Dedifferentiated amniotic fluid mesenchymal stem cell (primary cell): Measurements from ENCODE around the gene GINS1.

Experiments
- DNase-seq: peaks from one replicate; pipeline ENCODE4 v3.0.0-alpha.2; 2016; ENCODE audit errors: extremely low spot score

GINS1 gene

DNA sequence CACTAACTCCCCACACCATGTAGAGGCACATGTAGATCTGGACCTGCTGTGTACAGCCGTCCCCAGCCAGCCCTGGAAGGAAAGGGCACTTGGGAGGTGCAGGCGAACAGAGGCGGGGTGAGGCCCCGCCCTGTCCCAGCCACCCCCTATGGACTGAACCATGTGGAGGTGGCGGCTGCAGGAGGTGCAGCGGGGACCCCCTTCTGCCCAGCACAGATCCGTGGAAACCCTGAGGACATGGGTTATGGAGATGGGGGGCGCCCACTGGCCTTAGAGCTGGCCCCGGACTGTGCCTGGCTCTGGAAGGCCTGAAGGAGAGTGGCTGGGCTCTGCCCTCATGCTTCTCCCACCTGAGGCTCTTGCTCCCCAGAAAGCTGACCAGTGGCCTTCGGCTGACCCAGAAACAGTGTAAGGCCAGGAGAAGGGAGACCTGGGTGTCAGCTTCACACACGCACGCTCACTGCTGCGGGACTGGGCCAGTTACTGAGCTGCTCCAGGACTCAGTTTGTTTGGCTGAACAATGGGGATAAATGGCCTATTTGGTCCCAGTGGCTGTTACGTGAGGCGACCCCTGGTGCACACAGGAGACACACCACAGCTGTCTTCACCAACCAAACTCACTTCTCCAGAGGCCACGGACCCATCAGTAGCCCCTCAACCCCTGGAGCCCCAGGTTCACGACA lies 87.2 kb downstream of the GINS1 start:
- no peak for DNase-seq

DNA sequence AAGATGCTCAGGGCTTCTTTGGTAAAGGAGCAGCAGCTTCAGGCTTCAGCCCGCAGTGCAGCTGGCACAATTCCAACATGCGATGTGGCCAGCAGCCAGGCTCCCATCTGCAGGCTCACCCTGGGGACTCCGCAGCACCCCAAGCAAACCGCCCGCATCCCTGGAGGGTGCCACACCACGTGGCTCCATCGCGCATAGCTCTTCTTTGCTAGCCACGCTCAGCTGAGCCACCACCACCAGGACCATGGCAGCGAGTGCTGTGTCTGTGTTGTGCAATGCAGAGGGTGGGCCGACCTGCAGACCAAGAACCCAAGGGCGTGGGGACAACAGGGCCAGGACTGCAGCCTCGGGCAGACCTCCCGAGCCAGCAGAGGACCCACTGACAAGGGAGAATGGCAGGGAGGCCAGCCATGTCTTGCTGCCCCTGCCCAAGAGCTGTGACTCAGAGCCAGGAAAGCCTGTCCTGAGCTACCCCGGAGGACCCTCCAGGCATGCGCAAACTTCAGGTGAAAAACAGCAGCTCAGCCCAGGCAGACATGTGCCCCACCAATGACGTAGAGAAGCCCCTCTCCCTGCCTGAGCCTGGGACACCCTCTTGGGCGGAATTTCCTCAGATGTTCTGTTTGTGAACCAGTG lies 87.8 kb downstream of the GINS1 start:
- DNase-seq: no peak

DNA sequence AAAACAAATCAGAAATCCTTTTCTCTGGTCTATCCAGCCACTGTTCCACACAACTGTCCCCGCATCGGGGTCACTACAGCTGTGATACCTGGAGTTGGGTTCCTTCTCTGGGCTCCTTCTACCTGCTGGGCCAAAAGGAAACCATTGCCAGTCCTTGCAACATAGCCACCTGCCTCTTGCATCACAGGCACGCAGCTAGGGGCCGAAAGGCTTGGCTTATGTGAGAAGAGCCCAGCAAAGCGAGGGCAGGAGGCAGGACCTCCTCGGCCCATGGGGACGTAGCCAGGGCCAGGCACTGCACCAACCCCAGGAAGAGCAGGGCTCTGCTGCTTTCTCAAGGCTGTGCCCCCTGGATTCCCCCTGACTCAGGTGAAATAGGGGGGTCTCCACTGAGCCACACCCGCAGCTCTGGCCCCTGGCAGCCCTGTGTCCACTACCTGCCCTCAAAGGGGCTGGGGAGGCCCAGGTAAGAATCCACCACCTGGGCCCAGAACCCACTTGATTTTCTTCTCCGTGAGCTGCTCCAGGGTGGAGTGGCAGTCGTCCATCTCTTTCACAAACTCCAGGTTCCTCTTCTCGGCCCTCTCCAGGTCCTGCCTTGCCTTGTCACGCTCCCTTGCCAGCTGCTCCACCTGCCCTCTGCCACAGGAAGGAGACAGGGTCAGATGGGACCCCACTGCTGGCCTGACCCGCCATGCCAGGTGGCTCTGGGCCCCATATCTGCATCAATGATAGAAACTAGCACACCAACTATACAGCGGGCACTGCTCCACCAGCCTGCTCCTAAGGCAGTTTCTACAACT lies 88.9 kb downstream of the GINS1 start:
- no peak for DNase-seq

DNA sequence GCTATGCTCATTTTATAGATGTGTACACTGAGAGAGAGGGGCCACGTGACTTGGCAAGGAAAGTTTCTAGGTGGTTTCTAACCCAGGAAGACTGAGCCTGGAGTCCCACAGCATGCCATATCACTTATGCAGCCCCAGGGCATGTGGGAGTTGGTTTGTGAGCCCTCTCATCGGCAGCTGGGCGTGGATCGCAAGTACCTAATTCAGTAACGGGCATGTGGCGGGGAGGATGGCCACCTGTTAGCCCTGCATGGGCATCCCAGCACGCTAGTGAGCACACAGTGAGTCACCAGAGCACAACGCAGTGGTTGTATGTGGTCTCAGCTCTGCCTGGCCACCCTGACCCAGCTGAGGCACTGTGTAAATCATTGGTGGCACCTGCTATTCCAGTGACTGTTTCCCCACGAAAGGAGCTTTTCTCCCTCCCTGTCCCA lies 89.5 kb downstream of the GINS1 start:
- DNase-seq: no peak

DNA sequence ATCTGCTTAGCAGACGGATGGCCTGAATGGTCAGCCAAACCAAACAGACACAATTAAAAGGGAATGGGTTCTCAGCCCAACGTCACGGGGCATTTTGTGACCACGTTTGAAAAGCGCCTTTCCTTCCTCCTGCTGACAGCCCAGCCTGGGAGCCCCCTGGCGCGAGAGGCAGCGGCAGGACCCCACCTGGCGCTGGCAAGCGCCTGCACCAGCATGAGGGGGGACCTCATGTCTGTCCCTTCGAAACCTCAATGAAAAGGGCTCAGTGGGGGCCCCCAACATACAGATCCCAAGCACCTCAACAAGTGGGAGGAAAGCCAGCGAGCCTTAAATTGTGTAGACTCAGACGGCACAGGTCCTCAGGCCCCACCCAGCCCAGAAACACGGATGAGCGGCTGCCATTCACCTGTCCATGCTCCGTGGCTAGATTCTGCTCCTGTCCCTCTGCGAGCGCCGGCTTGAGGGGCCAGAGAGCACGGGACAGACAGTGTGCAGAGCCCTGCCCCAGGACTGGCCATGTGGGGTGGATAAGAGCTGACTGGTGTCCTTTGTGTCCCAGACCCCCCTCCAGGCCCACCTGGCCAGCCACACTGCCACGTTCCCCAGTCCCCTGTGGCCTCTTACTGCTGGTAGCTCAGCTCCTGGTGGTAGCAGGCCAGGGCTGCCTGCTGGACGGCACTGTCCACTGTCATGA lies 90.3 kb downstream of the GINS1 start:
- no peak for DNase-seq
